ENCODE measurements around the gene RASGRP1.

- TF ChIP-seq SP1 (IDR thresholded peaks at IDR 0.05; ENCODE audit: low read depth, low read length) (no peak), SUPT20H (IDR thresholded peaks at IDR 0.05; ENCODE audit: borderline replicate concordance, control insufficient read depth, low read depth, low read length) (no peak), EZH2 (IDR thresholded peaks at IDR 0.05; ENCODE audit: borderline replicate concordance, control insufficient read depth, low read depth, low read length) (no peak), SMC3 (IDR thresholded peaks at IDR 0.05; ENCODE audit: borderline replicate concordance, low read length) (no peak), YY1 (IDR thresholded peaks at IDR 0.05; ENCODE audit: low read depth, low read length) (no peak), NFYB (IDR thresholded peaks at IDR 0.05; ENCODE audit: insufficient read depth, low read depth, low read length) (no peak), POLR2AphosphoS5 (IDR thresholded peaks at IDR 0.05; ENCODE audit: low read length) (no peak), BRCA1 (IDR thresholded peaks at IDR 0.05; ENCODE audit: low read depth, low read length) (no peak), SUZ12 (IDR thresholded peaks at IDR 0.05; ENCODE audit: unreplicated experiment) (no peak)
- TF ChIP-seq, protein P1, sequence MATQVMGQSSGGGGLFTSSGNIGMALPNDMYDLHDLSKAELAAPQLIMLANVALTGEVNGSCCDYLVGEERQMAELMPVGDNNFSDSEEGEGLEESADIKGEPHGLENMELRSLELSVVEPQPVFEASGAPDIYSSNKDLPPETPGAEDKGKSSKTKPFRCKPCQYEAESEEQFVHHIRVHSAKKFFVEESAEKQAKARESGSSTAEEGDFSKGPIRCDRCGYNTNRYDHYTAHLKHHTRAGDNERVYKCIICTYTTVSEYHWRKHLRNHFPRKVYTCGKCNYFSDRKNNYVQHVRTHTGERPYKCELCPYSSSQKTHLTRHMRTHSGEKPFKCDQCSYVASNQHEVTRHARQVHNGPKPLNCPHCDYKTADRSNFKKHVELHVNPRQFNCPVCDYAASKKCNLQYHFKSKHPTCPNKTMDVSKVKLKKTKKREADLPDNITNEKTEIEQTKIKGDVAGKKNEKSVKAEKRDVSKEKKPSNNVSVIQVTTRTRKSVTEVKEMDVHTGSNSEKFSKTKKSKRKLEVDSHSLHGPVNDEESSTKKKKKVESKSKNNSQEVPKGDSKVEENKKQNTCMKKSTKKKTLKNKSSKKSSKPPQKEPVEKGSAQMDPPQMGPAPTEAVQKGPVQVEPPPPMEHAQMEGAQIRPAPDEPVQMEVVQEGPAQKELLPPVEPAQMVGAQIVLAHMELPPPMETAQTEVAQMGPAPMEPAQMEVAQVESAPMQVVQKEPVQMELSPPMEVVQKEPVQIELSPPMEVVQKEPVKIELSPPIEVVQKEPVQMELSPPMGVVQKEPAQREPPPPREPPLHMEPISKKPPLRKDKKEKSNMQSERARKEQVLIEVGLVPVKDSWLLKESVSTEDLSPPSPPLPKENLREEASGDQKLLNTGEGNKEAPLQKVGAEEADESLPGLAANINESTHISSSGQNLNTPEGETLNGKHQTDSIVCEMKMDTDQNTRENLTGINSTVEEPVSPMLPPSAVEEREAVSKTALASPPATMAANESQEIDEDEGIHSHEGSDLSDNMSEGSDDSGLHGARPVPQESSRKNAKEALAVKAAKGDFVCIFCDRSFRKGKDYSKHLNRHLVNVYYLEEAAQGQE (IDR thresholded peaks at IDR 0.05; ENCODE audit: low read depth, low read length), result no peak
- TF ChIP-seq, protein P2, sequence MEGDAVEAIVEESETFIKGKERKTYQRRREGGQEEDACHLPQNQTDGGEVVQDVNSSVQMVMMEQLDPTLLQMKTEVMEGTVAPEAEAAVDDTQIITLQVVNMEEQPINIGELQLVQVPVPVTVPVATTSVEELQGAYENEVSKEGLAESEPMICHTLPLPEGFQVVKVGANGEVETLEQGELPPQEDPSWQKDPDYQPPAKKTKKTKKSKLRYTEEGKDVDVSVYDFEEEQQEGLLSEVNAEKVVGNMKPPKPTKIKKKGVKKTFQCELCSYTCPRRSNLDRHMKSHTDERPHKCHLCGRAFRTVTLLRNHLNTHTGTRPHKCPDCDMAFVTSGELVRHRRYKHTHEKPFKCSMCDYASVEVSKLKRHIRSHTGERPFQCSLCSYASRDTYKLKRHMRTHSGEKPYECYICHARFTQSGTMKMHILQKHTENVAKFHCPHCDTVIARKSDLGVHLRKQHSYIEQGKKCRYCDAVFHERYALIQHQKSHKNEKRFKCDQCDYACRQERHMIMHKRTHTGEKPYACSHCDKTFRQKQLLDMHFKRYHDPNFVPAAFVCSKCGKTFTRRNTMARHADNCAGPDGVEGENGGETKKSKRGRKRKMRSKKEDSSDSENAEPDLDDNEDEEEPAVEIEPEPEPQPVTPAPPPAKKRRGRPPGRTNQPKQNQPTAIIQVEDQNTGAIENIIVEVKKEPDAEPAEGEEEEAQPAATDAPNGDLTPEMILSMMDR (IDR thresholded peaks at IDR 0.05 in 2 of 3, conservative IDR thresholded peaks at IDR 0.05 in 1 of 3; ENCODE audit: control insufficient read depth in 2 of 3, extremely low read depth in 1 of 3, insufficient read depth in 1 of 3, low read depth in 3 of 3, low read length in 3 of 3), result no peak
Measured at GRCh38 chr15:38536201-38536676, 28.4 kb downstream of the RASGRP1 start.

Data from GM12878 (cell line).